Trophoblast cell (in vitro differentiated cells and primary cell): ENCODE results near the gene CASP10.

Source experiments
- DNase-seq, 2 donors: peaks; one replicate each; pipeline ENCODE4 v3.0.0-alpha.2; 2016
- H2AFZ ChIP-seq: 2 replicates; pipeline ENCODE4 v1.6.1; 2013; ENCODE audit warnings: low read length, moderate library complexity, mild to moderate bottlenecking; ENCODE audit not compliant: insufficient read depth, poor library complexity
- H2AK5ac ChIP-seq: 2 replicates; pipeline ENCODE4 v1.6.1; 2013; ENCODE audit warnings: mild to moderate bottlenecking, low read length
- H2BK120ac ChIP-seq: 2 replicates; pipeline ENCODE4 v1.6.1; 2013; ENCODE audit warnings: low read length, mild to moderate bottlenecking, moderate library complexity; ENCODE audit not compliant: insufficient read depth, poor library complexity
- H2BK12ac ChIP-seq: 2 replicates; pipeline ENCODE4 v1.6.1; 2013; ENCODE audit warnings: mild to moderate bottlenecking, low read length, moderate library complexity
- H2BK5ac ChIP-seq: 2 replicates; pipeline ENCODE4 v1.6.1; 2013; ENCODE audit warnings: low read length, low read depth, moderate library complexity, mild to moderate bottlenecking; ENCODE audit not compliant: poor library complexity
- H3K14ac ChIP-seq: 2 replicates; pipeline ENCODE4 v1.6.1; 2013; ENCODE audit warnings: mild to moderate bottlenecking, low read length
- H3K18ac ChIP-seq: 2 replicates; pipeline ENCODE4 v1.6.1; 2013; ENCODE audit warnings: mild to moderate bottlenecking, low read length
- H3K23ac ChIP-seq: 2 replicates; pipeline ENCODE4 v1.6.1; 2013; ENCODE audit warnings: low read length
- H3K27ac ChIP-seq: 2 replicates; pipeline ENCODE4 v1.5.1; 2013; ENCODE audit warnings: low read depth, mild to moderate bottlenecking, inconsistent platforms, low read length, moderate library complexity
- H3K27me3 ChIP-seq: 2 replicates; pipeline ENCODE4 v1.6.1; 2013; ENCODE audit warnings: inconsistent platforms, mild to moderate bottlenecking, low read length, moderate library complexity; ENCODE audit not compliant: insufficient read depth
- H3K36me3 ChIP-seq, 2 experiments: 1 replicate in 1 of 2; 2 replicates in 1 of 2; pipeline ENCODE4 v1.6.1; 2013; ENCODE audit warnings: low read length in 2 of 2, mild to moderate bottlenecking in 2 of 2, moderate library complexity in 1 of 2; ENCODE audit not compliant: insufficient read depth in 2 of 2, control insufficient read depth in 1 of 2
- H3K4ac ChIP-seq: 2 replicates; pipeline ENCODE4 v1.6.1; 2013; ENCODE audit warnings: low read depth, mild to moderate bottlenecking, low read length, moderate library complexity
- H3K4me1 ChIP-seq, 2 experiments: 1 replicate in 1 of 2; 2 replicates in 1 of 2; pipeline ENCODE4 v1.6.1; 2013; ENCODE audit warnings: low read length in 2 of 2, mild to moderate bottlenecking in 2 of 2, moderate library complexity in 1 of 2; ENCODE audit not compliant: insufficient read depth in 2 of 2, control insufficient read depth in 1 of 2
- H3K4me2 ChIP-seq: 2 replicates; pipeline ENCODE4 v1.6.1; 2013; ENCODE audit warnings: inconsistent platforms, mild to moderate bottlenecking, low read length, moderate library complexity
- H3K4me3 ChIP-seq: 2 replicates; pipeline ENCODE4 v1.5.1; 2013; ENCODE audit warnings: mild to moderate bottlenecking, low read depth, low read length, inconsistent platforms
- H3K79me1 ChIP-seq: one replicate; pipeline ENCODE4 v1.6.1; 2013; ENCODE audit warnings: low read length
- H3K79me2 ChIP-seq: 2 replicates; pipeline ENCODE4 v1.6.1; 2013; ENCODE audit warnings: low read length, mild to moderate bottlenecking; ENCODE audit not compliant: control insufficient read depth, insufficient read depth, poor library complexity
- H3K9ac ChIP-seq: 2 replicates; pipeline ENCODE4 v1.6.1; 2013; ENCODE audit warnings: mild to moderate bottlenecking, low read length
- H3K9me3 ChIP-seq: 2 replicates; pipeline ENCODE4 v1.6.1; 2013; ENCODE audit warnings: low read depth, mild to moderate bottlenecking, control low read depth, inconsistent platforms, low read length; ENCODE audit not compliant: insufficient read depth
- H4K12ac ChIP-seq: 2 replicates; pipeline ENCODE4 v1.6.1; 2013; ENCODE audit warnings: low read depth, mild to moderate bottlenecking, low read length, moderate library complexity
- H4K8ac ChIP-seq: 2 replicates; pipeline ENCODE4 v1.6.1; 2013; ENCODE audit warnings: low read depth, mild to moderate bottlenecking, low read length, moderate library complexity
- H4K91ac ChIP-seq: one replicate; pipeline ENCODE4 v1.6.1; 2013; ENCODE audit warnings: low read depth, mild to moderate bottlenecking, low read length, moderate library complexity
- WGBS: extraction: QIAGEN DNeasy Blood & Tissue Kit; methylation state at CpG from one replicate; pipeline ENCODE4 v1.1.7; 2013; ENCODE audit warnings: missing lambda C conversion rate; ENCODE audit not compliant: insufficient read length, insufficient coverage; ENCODE audit errors: extremely low coverage; 5-methylcytosine and 5-hydroxymethylcytosine counted together

CASP10 gene

DNA sequence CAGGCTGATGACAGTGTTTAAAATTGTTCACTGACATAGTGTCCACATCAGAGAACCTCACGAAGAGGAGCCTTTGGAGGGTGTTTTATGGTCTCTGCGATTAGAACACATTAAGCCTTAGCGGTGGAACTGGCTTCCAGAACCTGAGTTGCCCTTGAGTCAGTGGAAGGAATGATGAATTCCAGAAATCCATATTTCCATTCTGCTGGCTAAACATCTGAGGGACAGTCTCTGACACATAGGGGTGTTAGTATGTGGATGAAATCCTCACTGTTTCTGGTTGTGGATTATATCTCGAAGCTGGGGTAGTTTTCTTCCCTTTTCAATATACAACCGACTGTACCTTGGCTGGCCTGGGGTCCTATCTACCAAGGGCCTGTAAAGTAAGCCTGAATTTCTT, 4.0 kb downstream of the CASP10 start:
- H2BK5ac ChIP-seq, result no peak overlapping the region
- H3K9me3 ChIP-seq, result no peaks in the 10 kb centered on the region
- no peaks in the 10 kb centered on the region for H3K36me3 ChIP-seq
- H3K79me2 ChIP-seq, result no peaks in the 10 kb centered on the region
- H2BK120ac ChIP-seq, result no peak overlapping the region
- H3K23ac ChIP-seq, result no peak overlapping the region
- no peak overlapping the region for H3K27ac ChIP-seq
- no peak overlapping the region for H2BK12ac ChIP-seq
- no peaks in the 10 kb centered on the region for H3K79me1 ChIP-seq
- no peak overlapping the region for H3K18ac ChIP-seq
- no peak overlapping the region for H3K9ac ChIP-seq
- no peak overlapping the region for H4K8ac ChIP-seq
- no peak overlapping the region for H4K91ac ChIP-seq
- no peak overlapping the region for H3K4me2 ChIP-seq
- no peaks in the 10 kb centered on the region for H3K4me1 ChIP-seq
- no peak overlapping the region for H3K14ac ChIP-seq
- H3K4ac ChIP-seq, result no peak overlapping the region
- no peak overlapping the region for H3K4me3 ChIP-seq
- no peak overlapping the region for H2AFZ ChIP-seq
- no peak for DNase-seq
- H4K12ac ChIP-seq, result no peak overlapping the region
- no peaks in the 10 kb centered on the region for H3K27me3 ChIP-seq
- no peak overlapping the region for H2AK5ac ChIP-seq
- WGBS, result no CpG with 5 or more reads among the region's 5 CpGs

DNA sequence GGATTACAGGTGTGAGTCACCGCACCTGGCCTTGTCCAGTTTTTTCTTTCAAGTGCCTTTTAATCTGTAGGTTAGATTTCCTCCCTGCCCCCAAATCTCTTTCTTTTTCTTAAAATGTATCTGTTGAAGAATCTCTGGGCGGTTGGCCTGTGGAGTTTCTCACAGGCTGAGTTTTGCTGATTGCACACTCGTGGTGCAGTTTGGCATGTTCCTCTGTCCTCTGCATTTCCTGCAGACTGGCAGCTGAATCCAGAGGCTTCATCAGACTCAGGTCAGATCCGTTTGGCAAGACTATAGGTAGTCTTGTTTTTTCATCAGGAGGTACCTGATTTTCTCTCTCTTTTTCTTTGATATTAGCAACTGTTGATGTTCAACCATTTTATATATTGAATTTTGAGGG, 5.5 kb downstream of the CASP10 start:
- no peaks in the 10 kb centered on the region for H3K4me1 ChIP-seq
- no peak overlapping the region for H4K12ac ChIP-seq
- H2AK5ac ChIP-seq, result no peak overlapping the region
- no peak overlapping the region for H3K14ac ChIP-seq
- H3K4me2 ChIP-seq, result no peak overlapping the region
- H2BK5ac ChIP-seq, result no peak overlapping the region
- H3K36me3 ChIP-seq, result no peaks in the 10 kb centered on the region
- no peak overlapping the region for H3K4me3 ChIP-seq
- no peak overlapping the region for H3K18ac ChIP-seq
- no peak overlapping the region for H3K9ac ChIP-seq
- no peak overlapping the region for H2BK120ac ChIP-seq
- no peaks in the 10 kb centered on the region for H3K9me3 ChIP-seq
- H2BK12ac ChIP-seq, result no peak overlapping the region
- no CpG with 5 or more reads among the region's 4 CpGs for WGBS
- H3K4ac ChIP-seq, result no peak overlapping the region
- no peaks in the 10 kb centered on the region for H3K79me2 ChIP-seq
- H3K27me3 ChIP-seq, result no peaks in the 10 kb centered on the region
- H3K23ac ChIP-seq, result no peak overlapping the region
- no peak overlapping the region for H2AFZ ChIP-seq
- H4K91ac ChIP-seq, result no peak overlapping the region
- no peak for DNase-seq
- H3K79me1 ChIP-seq, result no peaks in the 10 kb centered on the region
- no peak overlapping the region for H3K27ac ChIP-seq
- no peak overlapping the region for H4K8ac ChIP-seq

DNA sequence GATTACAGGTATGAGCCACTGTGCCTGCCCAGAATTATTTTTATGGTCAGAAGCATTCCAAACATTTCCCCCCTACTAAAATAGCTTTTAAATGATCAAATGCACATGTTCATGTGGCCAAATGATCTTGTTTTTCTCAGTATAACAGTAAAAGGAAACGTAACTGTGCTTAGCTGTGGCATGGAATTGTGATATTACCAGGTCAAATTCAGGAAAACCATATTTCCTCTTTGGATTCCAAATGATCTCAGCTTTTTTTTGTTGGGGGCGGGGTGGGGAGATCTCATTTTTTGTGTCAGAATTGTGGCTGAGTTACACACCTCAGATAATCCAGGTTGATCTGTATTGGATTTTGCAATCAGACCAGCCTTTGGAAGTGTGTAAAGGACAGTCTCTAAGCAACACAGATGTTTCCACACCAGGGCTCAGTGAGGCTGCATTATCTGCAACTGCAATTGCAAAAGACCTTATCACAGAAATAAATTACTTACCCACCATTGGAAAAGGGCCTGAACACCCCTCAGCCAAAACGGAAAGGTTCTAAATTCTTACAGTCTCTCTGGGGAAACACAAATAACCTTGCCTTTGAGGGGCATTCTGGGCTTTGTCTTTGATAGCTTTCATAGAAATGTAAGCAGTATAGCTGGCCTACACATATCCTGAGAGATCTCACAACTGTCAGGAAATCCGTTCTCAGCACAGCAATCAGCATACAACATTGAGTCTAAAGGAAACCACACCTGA, 8.4 kb downstream of the CASP10 start:
- no peak overlapping the region for H4K8ac ChIP-seq
- no peak overlapping the region for H4K91ac ChIP-seq
- H2BK12ac ChIP-seq, result no peak overlapping the region
- no peak overlapping the region for H3K4ac ChIP-seq
- H3K27ac ChIP-seq, result no peak overlapping the region
- no peak overlapping the region for H2BK5ac ChIP-seq
- H3K23ac ChIP-seq, result no peak overlapping the region
- H3K36me3 ChIP-seq, result no peaks in the 10 kb centered on the region
- no peaks in the 10 kb centered on the region for H3K79me2 ChIP-seq
- no peak overlapping the region for H3K9ac ChIP-seq
- no peak overlapping the region for H2AK5ac ChIP-seq
- no peak overlapping the region for H4K12ac ChIP-seq
- H3K9me3 ChIP-seq, result no peaks in the 10 kb centered on the region
- H3K18ac ChIP-seq, result no peak overlapping the region
- no peak for DNase-seq
- H3K4me1 ChIP-seq, result no peaks in the 10 kb centered on the region
- WGBS, result no CpG with 5 or more reads among the region's 4 CpGs
- no peak overlapping the region for H2AFZ ChIP-seq
- no peak overlapping the region for H3K14ac ChIP-seq
- H2BK120ac ChIP-seq, result no peak overlapping the region
- H3K4me2 ChIP-seq, result no peak overlapping the region
- no peaks in the 10 kb centered on the region for H3K79me1 ChIP-seq
- no peaks in the 10 kb centered on the region for H3K27me3 ChIP-seq
- no peak overlapping the region for H3K4me3 ChIP-seq

DNA sequence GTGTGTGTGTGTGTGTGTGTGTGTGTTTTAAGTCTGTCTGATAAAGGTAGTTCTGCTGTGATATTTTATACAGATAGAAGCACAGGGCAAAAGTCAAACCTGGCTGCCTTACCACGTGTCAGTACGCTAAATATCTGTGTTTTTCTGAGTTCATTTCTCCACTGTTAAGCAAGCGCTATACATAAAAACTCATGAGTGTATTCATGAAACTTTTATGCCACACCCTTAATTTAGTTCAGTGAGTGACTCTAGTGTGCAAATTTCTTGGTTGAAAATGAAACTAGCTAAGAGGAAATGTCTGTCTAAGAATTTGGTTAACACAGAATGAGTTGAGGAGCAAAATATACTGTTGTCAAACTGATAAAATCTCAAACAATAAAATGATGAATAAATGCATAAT, 11.2 kb downstream of the CASP10 start:
- H3K14ac ChIP-seq, result no peak overlapping the region
- H4K12ac ChIP-seq, result no peak overlapping the region
- no peak overlapping the region for H3K4ac ChIP-seq
- H3K79me2 ChIP-seq, result no peaks in the 10 kb centered on the region
- no peak overlapping the region for H4K8ac ChIP-seq
- H3K23ac ChIP-seq, result no peak overlapping the region
- H3K18ac ChIP-seq, result no peak overlapping the region
- no peaks in the 10 kb centered on the region for H3K36me3 ChIP-seq
- no peaks in the 10 kb centered on the region for H3K27me3 ChIP-seq
- H3K4me1 ChIP-seq, result no peaks in the 10 kb centered on the region
- H2BK120ac ChIP-seq, result no peak overlapping the region
- no peak for DNase-seq
- no peaks in the 10 kb centered on the region for H3K9me3 ChIP-seq
- no peak overlapping the region for H3K4me2 ChIP-seq
- H4K91ac ChIP-seq, result no peak overlapping the region
- no peak overlapping the region for H3K4me3 ChIP-seq
- no peak overlapping the region for H2BK5ac ChIP-seq
- H3K27ac ChIP-seq, result no peak overlapping the region
- no peak overlapping the region for H2AK5ac ChIP-seq
- no peak overlapping the region for H2AFZ ChIP-seq
- H2BK12ac ChIP-seq, result no peak overlapping the region
- WGBS, result no CpG with 5 or more reads among the region's 3 CpGs
- no peak overlapping the region for H3K9ac ChIP-seq
- no peaks in the 10 kb centered on the region for H3K79me1 ChIP-seq
